Upper lobe of left lung (tissue), 4 donors: ENCODE results near the gene USP47.

Experiments
- EP300 ChIP-seq, 4 donors: sonication (generic); formaldehyde crosslinking; IDR thresholded peaks; one replicate each; pipeline ENCODE4 v1.5.1; 2017; ENCODE audit warnings: antibody characterized with exemption in 4 of 4, control low read depth in 2 of 4
- TF ChIP-seq, protein P1 (sequence below), 6 experiments: fragments of 450-650 bp in 4 of 6; fragments of 200-600 bp in 2 of 6; sonication (generic) in 2 of 6; IDR thresholded peaks; one replicate each; pipeline ENCODE4 v1.5.1; 2016 to 2019; ENCODE audit warnings: antibody characterized with exemption in 6 of 6

DNA sequence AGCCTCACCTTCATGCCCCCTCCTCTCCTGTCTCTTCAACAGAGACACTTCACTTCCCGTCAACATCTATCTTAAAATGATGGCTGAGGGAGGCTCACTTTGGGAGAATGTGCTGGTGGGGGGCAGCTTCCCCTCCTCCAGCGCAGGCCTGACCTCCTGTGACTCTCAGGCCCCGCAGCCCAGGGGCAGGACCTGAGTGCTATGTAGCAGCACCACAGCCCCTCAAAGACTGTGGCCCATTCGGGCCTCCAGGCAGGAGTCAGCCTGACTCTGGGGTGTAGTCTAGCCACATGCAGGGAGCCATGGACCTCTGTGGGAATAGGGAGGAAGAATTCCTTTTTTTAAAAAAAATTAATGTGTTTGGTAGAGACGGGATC, 123.0 kb downstream of the USP47 start:
- TF ChIP-seq EP300 (IDR thresholded peaks at IDR 0.05): no peak
- TF ChIP-seq, protein P1, sequence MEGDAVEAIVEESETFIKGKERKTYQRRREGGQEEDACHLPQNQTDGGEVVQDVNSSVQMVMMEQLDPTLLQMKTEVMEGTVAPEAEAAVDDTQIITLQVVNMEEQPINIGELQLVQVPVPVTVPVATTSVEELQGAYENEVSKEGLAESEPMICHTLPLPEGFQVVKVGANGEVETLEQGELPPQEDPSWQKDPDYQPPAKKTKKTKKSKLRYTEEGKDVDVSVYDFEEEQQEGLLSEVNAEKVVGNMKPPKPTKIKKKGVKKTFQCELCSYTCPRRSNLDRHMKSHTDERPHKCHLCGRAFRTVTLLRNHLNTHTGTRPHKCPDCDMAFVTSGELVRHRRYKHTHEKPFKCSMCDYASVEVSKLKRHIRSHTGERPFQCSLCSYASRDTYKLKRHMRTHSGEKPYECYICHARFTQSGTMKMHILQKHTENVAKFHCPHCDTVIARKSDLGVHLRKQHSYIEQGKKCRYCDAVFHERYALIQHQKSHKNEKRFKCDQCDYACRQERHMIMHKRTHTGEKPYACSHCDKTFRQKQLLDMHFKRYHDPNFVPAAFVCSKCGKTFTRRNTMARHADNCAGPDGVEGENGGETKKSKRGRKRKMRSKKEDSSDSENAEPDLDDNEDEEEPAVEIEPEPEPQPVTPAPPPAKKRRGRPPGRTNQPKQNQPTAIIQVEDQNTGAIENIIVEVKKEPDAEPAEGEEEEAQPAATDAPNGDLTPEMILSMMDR (IDR thresholded peaks at IDR 0.05): no peak
